Sigmoid colon (tissue), 3 donors: Measurements from ENCODE around the gene DUSP14.
"Not testable (repeated sequence)": the region's sequence is repeated elsewhere in the genome, so short reads cannot be mapped to it uniquely, and the experiment has no call there.

Source experiments
- CTCF ChIP-seq, 4 experiments: fragments of 450-650 bp in 3 of 4; fragments of 200-600 bp in 1 of 4; IDR thresholded peaks; one replicate each; pipeline ENCODE4 v1.5.1; 2016 to 2019; ENCODE audit warnings: antibody characterized with exemption in 4 of 4, mild to moderate bottlenecking in 3 of 4, moderate library complexity in 2 of 4
- POLR2A ChIP-seq, 2 donors: fragments of 450-650 bp; IDR thresholded peaks; one replicate each; pipeline ENCODE4 v1.6.1; 2016; ENCODE audit warnings: antibody characterized with exemption in 2 of 2, mild to moderate bottlenecking in 2 of 2, moderate library complexity in 2 of 2

GRCh38 chr17:37441369-37442014, 48.2 kb upstream of the DUSP14 start:
- not testable (repeated sequence) for TF ChIP-seq CTCF, POLR2A (IDR thresholded peaks at IDR 0.05)
